Astrocyte (in vitro differentiated cells and primary cell): ENCODE measurements around the gene TULP4. TPM values are rescaled to one million over a fixed set of nuclear protein-coding genes. Genes with fewer than 3 reads are reported as not detected.
A peak's percentile ranks its signal among the peaks of the same experiment; 100 is the strongest.

ENCODE experiments used
- DNase-seq: peaks from one replicate; pipeline ENCODE4 v3.0.0-alpha.2; 2010; ENCODE audit warnings: low read depth
- FAIRE-seq: peaks from 2 replicates; lab custom pipeline; 2011; peaks lifted over from hg19 to GRCh38; lab: Jason Lieb, UNC
- H2AFZ ChIP-seq: 2 replicates; pipeline ENCODE4 v1.6.0; 2012; ENCODE audit warnings: low read depth, low read length, inconsistent platforms
- H3K27ac ChIP-seq: 2 replicates; pipeline ENCODE4 v1.5.1; 2011; ENCODE audit warnings: low read depth, low read length, inconsistent platforms
- H3K27me3 ChIP-seq: 2 replicates; pipeline ENCODE4 v1.6.0; 2011; ENCODE audit warnings: low read length, inconsistent platforms; ENCODE audit not compliant: insufficient read depth
- H3K36me3 ChIP-seq: 2 replicates; pipeline ENCODE4 v1.5.1; 2011; ENCODE audit warnings: low read length, inconsistent platforms; ENCODE audit not compliant: insufficient read depth
- H3K4me1 ChIP-seq: 2 replicates; pipeline ENCODE4 v1.5.1; 2011; ENCODE audit warnings: low read length, inconsistent platforms; ENCODE audit not compliant: insufficient read depth
- H3K4me2 ChIP-seq: 2 replicates; pipeline ENCODE4 v1.6.0; 2012; ENCODE audit warnings: low read length, inconsistent platforms
- H3K4me3 ChIP-seq: 2 replicates; pipeline ENCODE4 v1.5.1; 2011; ENCODE audit warnings: low read depth, mild to moderate bottlenecking, low read length, inconsistent platforms; ENCODE audit not compliant: insufficient read depth
- H3K79me2 ChIP-seq: 2 replicates; pipeline ENCODE4 v1.6.0; 2012; ENCODE audit warnings: mild to moderate bottlenecking, low read length, inconsistent platforms; ENCODE audit not compliant: insufficient read depth
- H3K9ac ChIP-seq: 2 replicates; pipeline ENCODE4 v1.6.0; 2012; ENCODE audit warnings: mild to moderate bottlenecking, low read length, inconsistent platforms
- H3K9me3 ChIP-seq: 2 replicates; pipeline ENCODE4 v1.5.1; 2012; ENCODE audit warnings: low read depth, mild to moderate bottlenecking, low read length, inconsistent platforms; ENCODE audit not compliant: insufficient read depth
- H4K20me1 ChIP-seq: 2 replicates; pipeline ENCODE4 v1.6.0; 2012; ENCODE audit warnings: low read length, inconsistent platforms; ENCODE audit not compliant: insufficient read depth
- H3K27ac Mint-ChIP-seq: one replicate; pipeline ENCODE4 v1.8.0; 2021; ENCODE audit warnings: mild to moderate bottlenecking, mixed read lengths; ENCODE audit not compliant: unreplicated experiment
- H3K27me3 Mint-ChIP-seq: one replicate; pipeline ENCODE4 v1.8.0; 2021; ENCODE audit warnings: low read depth, mixed read lengths; ENCODE audit not compliant: unreplicated experiment
- H3K36me3 Mint-ChIP-seq: one replicate; pipeline ENCODE4 v1.8.0; 2021; ENCODE audit warnings: low read depth, mixed read lengths; ENCODE audit not compliant: unreplicated experiment
- H3K4me1 Mint-ChIP-seq: one replicate; pipeline ENCODE4 v1.8.0; 2021; ENCODE audit warnings: low read depth, mixed read lengths; ENCODE audit not compliant: unreplicated experiment
- H3K4me3 Mint-ChIP-seq: one replicate; pipeline ENCODE4 v1.8.0; 2021; ENCODE audit warnings: mild to moderate bottlenecking, moderate library complexity, mixed read lengths; ENCODE audit not compliant: unreplicated experiment
- H3K9me3 Mint-ChIP-seq: one replicate; pipeline ENCODE4 v1.8.0; 2021; ENCODE audit warnings: mild to moderate bottlenecking, mixed read lengths; ENCODE audit not compliant: unreplicated experiment
- CTCF ChIP-seq: IDR thresholded peaks from 2 replicates; pipeline ENCODE4 v1.5.1; 2011; ENCODE audit warnings: low read depth, mild to moderate bottlenecking, inconsistent platforms, low read length, moderate library complexity; ENCODE audit not compliant: insufficient read depth
- EZH2 ChIP-seq: IDR thresholded peaks from 2 replicates; pipeline ENCODE4 v1.6.1; 2012; ENCODE audit warnings: mild to moderate bottlenecking, low read length, inconsistent platforms; ENCODE audit not compliant: insufficient read depth
- total RNA-seq: library from RNA; stranded (reverse); gene quantifications from 2 replicates; pipeline ENCODE4 v1.2.1, GENCODE V29; 2021

Gene TULP4
- total RNA-seq, 1 donor from 2014 or later = 91.2 TPM

DNA sequence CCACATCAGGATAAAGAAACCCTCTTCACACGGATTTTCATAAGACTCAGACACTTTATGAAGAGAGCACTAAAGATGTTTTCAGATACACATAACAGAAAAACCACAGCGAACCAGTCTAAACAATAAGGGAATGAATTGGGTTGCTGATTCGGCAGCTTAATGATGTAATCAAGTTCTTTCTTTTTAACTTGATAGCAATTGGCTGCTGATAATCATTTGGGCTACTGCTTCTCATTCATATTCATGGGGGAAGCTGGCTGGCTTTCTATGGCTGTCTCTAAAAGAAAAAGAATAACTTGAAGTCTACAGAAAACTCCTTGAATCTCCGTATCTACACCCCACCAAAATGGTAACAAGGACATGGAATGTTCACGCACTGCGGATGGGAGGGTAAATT lies 227.6 kb downstream of the TULP4 start:
- no peak for FAIRE-seq
- no peak overlapping the region for H3K27ac Mint-ChIP-seq

DNA sequence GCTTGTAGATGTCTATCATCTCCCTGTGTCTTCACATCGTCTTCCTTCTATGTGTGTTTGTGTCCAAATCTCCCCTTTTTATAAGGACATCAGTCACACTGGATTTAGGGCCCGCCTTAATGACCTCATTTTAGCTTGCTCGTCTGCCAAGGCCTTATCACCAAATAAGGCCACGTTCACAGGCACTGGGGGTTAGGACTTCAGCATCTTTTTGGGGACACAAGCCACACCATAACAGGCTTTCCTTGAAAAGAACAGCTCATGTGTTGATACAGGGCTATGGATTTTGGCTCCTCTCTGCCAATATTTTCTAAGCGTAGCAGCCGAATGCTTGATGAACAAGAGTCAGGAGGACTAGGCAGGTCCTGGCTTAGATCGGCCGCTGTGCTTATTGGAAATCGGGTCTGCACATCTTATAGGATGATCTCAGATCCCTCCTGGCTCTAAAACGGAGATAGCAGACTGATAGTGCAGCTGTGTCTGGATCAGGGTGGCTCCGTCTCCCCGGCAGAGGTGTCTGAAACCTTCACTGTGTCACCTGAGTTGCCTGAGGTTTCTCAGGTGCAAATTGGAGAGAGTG lies 231.4 kb downstream of the TULP4 start:
- peaks cover 3% of the 10 kb centered on the region for H3K36me3 Mint-ChIP-seq
- H3K79me2 ChIP-seq = no peaks in the 10 kb centered on the region
- H3K36me3 ChIP-seq = no peaks in the 10 kb centered on the region
- FAIRE-seq = no peak
- H3K27me3 Mint-ChIP-seq = peaks cover 7% of the 10 kb centered on the region
- no peak overlapping the region for H3K27ac ChIP-seq
- H2AFZ ChIP-seq = no peak overlapping the region
- H3K4me3 Mint-ChIP-seq = no peak overlapping the region
- no peak overlapping the region for H3K9ac ChIP-seq
- no peak for DNase-seq
- H3K9me3 Mint-ChIP-seq = no peaks in the 10 kb centered on the region
- H3K9me3 ChIP-seq = no peaks in the 10 kb centered on the region
- H3K4me2 ChIP-seq = no peak overlapping the region
- H3K27me3 ChIP-seq = peaks cover 10% of the 10 kb centered on the region
- H3K4me1 Mint-ChIP-seq = peaks cover 6% of the 10 kb centered on the region
- no peak for TF ChIP-seq EZH2
- TF ChIP-seq CTCF = no peak
- H3K4me3 ChIP-seq = no peak overlapping the region
- no peak overlapping the region for H3K27ac Mint-ChIP-seq
- no peaks in the 10 kb centered on the region for H4K20me1 ChIP-seq
- no peaks in the 10 kb centered on the region for H3K4me1 ChIP-seq

More for the DNA sequence above, 227.6 kb downstream of the TULP4 start:
- Mint-ChIP-seq H3K4me1 (peaks cover 8% of the 10 kb centered on the region), H3K9me3 (no peaks in the 10 kb centered on the region), H3K27me3 (peaks cover 10% of the 10 kb centered on the region), H3K36me3 (no peaks in the 10 kb centered on the region), H3K4me3 (no peak overlapping the region)
- TF ChIP-seq CTCF = no peak
- no peak for TF ChIP-seq EZH2
- Histone ChIP-seq H3K4me2 (no peak overlapping the region), H3K4me3 (no peak overlapping the region), H3K9ac (no peak overlapping the region), H3K79me2 (no peaks in the 10 kb centered on the region), H4K20me1 (no peaks in the 10 kb centered on the region), H2AFZ (no peak overlapping the region), H3K4me1 (peaks cover 4% of the 10 kb centered on the region), H3K9me3 (no peaks in the 10 kb centered on the region), H3K27ac (no peak overlapping the region), H3K36me3 (no peaks in the 10 kb centered on the region), H3K27me3 (peaks cover 21% of the 10 kb centered on the region)
- DNase-seq = peak; percentile 17

- Histone ChIP-seq H3K9me3 (no peaks in the 10 kb centered on the region), H3K9ac (no peak overlapping the region), H4K20me1 (no peaks in the 10 kb centered on the region), H3K4me1 (no peaks in the 10 kb centered on the region), H3K79me2 (no peaks in the 10 kb centered on the region), H3K4me3 (no peak overlapping the region), H3K27me3 (peaks cover 5% of the 10 kb centered on the region), H2AFZ (no peak overlapping the region), H3K27ac (no peak overlapping the region), H3K36me3 (no peaks in the 10 kb centered on the region), H3K4me2 (no peak overlapping the region)
- TF ChIP-seq CTCF (no peak), EZH2 (no peak)
- no peak for DNase-seq
- H3K27ac Mint-ChIP-seq = no peak overlapping the region
- H3K9me3 Mint-ChIP-seq = no peaks in the 10 kb centered on the region
- H3K4me1 Mint-ChIP-seq = peaks cover 2% of the 10 kb centered on the region
- peaks cover 5% of the 10 kb centered on the region for H3K27me3 Mint-ChIP-seq
- peaks cover 3% of the 10 kb centered on the region for H3K36me3 Mint-ChIP-seq
- no peak overlapping the region for H3K4me3 Mint-ChIP-seq
- no peak for FAIRE-seq
Measured at GRCh38 chr6:158544428-158544827, 232.2 kb downstream of the TULP4 start.
